ENCODE results near the gene CCDC91.

DNA sequence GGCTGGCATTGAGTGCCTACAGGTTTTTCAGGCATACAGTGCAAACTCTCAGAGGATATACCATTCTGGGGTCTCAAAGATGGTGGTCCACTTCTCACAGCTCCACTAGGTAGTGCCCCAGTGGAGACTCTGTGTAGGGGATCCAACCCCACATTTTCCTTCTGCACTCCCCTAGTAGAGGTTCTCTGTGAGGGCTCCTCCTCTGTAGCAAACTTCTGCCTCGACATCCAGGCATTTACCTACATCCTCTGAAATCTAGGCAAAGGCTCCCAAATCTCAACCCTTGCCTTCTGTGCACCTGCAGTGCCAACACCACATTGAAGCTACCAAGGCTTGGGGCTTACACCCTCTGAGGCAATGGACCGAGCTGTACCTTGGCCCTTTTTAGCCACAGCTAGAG is 179.2 kb downstream of the CCDC91 start:
- no peak for TF ChIP-seq BHLHE40 (IDR thresholded peaks at IDR 0.05; ENCODE audit: borderline replicate concordance)
- TF ChIP-seq SUZ12 (IDR thresholded peaks at IDR 0.05), result no peak
- TF ChIP-seq FOXK2 (IDR thresholded peaks at IDR 0.05), result no peak
- TF ChIP-seq SP1 (IDR thresholded peaks at IDR 0.05), result no peak
- no peak for TF ChIP-seq TARDBP (IDR thresholded peaks at IDR 0.05)
- no peak for TF ChIP-seq ELF4 (IDR thresholded peaks at IDR 0.05)
- no peak for TF ChIP-seq ZNF384 (IDR thresholded peaks at IDR 0.05)
- TF ChIP-seq NFRKB (IDR thresholded peaks at IDR 0.05), result no peak
- no peak for TF ChIP-seq FOXM1 (IDR thresholded peaks at IDR 0.05; ENCODE audit: borderline replicate concordance)
- TF ChIP-seq LEF1 (IDR thresholded peaks at IDR 0.05; ENCODE audit: borderline replicate concordance), result no peak
- TF ChIP-seq HDGF (IDR thresholded peaks at IDR 0.05; ENCODE audit: borderline replicate concordance), result no peak
- no peak for TF ChIP-seq ARNT (IDR thresholded peaks at IDR 0.05)
- no peak for TF ChIP-seq L3MBTL2 (conservative IDR thresholded peaks at IDR 0.05)
- TF ChIP-seq, protein P1, sequence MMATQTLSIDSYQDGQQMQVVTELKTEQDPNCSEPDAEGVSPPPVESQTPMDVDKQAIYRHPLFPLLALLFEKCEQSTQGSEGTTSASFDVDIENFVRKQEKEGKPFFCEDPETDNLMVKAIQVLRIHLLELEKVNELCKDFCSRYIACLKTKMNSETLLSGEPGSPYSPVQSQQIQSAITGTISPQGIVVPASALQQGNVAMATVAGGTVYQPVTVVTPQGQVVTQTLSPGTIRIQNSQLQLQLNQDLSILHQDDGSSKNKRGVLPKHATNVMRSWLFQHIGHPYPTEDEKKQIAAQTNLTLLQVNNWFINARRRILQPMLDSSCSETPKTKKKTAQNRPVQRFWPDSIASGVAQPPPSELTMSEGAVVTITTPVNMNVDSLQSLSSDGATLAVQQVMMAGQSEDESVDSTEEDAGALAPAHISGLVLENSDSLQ (IDR thresholded peaks at IDR 0.05), result no peak
